GM18517 (cell line): ENCODE measurements around the gene DOK7.
"Not testable (repeated sequence)": the region's sequence is repeated elsewhere in the genome, so short reads cannot be mapped to it uniquely, and the experiment has no call there.

ENCODE experiments used
- ATAC-seq: cut with Tn5 transposase; IDR thresholded peaks from one replicate; pipeline ENCODE4 v1.9.1; 2021; ENCODE audit warnings: mild to moderate bottlenecking, moderate library complexity; ENCODE audit not compliant: unreplicated experiment

Gene DOK7

GRCh38 chr4:3442460-3442958 is 20.6 kb upstream of the DOK7 start:
- no peak for ATAC-seq

- ATAC-seq = no peak
Observed at GRCh38 chr4:3442959-3443749, 20.0 kb upstream of the DOK7 start.

DNA sequence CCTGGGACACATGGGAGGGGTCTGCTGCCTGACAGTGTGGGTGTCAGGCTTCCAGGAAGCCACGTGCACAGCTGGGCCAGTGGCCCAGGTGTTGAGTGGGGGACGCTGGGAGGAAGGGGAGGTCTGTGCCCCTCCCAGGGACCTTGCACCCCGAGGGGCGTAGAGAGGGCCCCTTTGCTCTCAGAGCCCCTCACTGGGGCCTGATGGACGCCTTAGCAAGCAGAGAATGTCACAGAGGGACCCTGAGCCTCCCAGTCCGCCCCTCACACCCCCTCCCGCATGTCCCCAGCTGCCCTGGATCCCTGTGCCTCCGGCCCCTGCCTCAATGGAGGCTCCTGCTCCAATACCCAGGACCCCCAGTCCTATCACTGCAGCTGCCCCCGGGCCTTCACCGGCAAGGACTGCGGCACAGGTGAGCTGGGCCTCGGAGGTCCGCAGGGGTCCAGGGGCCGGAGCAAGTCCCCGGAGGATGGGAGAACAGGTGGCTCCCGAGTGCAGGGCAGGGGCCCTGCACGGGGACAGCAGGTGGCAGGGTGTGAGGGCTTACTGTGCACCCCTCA is 19.3 kb upstream of the DOK7 start:
- ATAC-seq = no peak

DNA sequence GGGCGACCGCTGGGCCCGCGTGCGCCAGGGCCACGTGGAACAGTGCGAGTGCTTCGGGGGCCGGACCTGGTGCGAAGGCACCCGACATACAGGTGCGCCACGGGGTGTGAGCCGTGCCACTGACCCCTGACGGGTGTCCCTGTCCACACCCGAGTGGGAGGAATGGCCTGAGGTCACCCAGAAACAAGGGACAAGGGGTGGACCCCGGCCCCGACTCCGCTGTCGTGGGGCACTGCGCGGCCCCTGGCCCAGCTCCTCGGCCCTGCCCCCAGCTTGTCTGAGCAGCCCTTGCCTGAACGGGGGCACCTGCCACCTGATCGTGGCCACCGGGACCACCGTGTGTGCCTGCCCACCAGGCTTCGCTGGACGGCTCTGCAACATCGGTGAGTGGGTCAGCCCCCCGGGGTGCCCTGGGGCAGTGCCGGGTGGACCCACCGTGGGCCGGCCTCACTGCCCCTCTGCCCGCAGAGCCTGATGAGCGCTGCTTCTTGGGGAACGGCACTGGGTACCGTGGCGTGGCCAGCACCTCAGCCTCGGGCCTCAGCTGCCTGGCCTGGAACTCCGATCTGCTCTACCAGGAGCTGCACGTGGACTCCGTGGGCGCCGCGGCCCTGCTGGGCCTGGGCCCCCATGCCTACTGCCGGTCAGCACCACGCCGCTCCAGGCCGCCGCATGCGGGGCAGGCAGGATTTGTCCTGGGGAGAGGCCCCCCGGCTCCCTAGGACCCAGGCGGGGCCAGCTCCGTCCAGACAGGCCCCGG is 18.6 kb upstream of the DOK7 start:
- ATAC-seq = no peak

GRCh38 chr4:3445111-3445820 is 17.8 kb upstream of the DOK7 start:
- no peak for ATAC-seq

- no peak for ATAC-seq
Observed at GRCh38 chr4:3445829-3446545, 17.1 kb upstream of the DOK7 start.

GRCh38 chr4:3446631-3447320 is 16.3 kb upstream of the DOK7 start:
- no peak for ATAC-seq

GRCh38 chr4:3447431-3448395 is 15.4 kb upstream of the DOK7 start:
- no peak for ATAC-seq

DNA sequence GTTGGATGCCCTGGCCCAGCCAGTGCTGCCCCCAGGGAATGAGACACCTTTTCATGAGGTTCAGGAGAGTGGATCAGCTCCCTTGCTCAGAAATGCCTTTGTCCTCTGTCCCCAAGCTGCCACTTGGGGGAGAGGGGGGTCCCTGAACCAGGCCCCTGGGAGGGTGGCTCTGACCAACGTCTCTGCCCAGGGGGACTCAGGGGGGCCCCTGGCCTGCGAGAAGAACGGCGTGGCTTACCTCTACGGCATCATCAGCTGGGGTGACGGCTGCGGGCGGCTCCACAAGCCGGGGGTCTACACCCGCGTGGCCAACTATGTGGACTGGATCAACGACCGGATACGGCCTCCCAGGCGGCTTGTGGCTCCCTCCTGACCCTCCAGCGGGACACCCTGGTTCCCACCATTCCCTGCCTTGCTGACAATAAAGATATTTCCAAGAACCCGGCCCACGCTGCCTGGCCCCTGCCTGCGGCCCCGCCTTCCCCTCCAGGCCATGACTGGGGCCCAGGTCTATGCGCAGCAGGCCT is 14.0 kb upstream of the DOK7 start:
- ATAC-seq = no peak

- ATAC-seq = no peak
Observed at GRCh38 chr4:3449574-3450534, 13.3 kb upstream of the DOK7 start.

DNA sequence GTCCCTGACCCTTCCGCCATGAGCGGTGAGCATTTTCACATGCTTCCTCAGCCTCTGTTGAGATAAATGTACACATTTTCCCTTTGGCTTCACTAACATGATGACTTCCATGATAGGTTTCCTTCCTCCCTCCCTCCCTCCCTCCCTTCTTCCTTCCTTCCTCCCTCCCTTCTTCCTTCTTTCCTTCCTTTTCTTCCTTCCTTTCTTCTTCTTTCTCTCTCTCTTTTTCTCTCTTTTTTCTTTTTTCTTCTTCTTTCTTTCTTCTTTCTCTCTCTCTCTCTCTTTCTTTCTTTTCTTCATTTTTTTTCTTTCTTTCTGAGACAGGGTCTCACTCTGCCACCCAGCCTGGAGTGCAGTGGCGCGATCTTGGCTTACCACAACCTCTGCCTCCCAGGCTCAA is 12.5 kb upstream of the DOK7 start:
- no peak for ATAC-seq

GRCh38 chr4:3451956-3452355 is 11.2 kb upstream of the DOK7 start:
- no peak for ATAC-seq

GRCh38 chr4:3452376-3452775 is 10.7 kb upstream of the DOK7 start:
- no peak for ATAC-seq

DNA sequence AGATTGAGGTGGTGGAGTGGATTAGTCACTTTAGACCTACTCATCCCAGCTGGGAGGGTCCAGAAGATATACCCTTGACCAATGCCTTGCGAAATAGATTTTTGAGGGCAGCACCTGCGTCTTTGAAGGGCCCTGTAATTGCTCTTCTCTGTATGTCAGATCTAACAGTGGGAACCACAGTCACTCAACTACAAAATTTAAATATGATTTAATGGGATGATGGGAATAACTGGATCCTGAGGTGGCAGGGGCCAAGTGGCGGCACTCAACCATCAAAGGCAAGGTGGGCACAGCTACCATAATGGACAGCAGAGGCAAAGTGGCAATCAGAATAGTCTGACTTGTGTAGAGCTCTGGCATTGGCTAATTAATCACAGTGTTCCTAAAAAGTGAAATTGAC is 7.5 kb upstream of the DOK7 start:
- ATAC-seq = not testable (repeated sequence)

- ATAC-seq = no peak
Observed at GRCh38 chr4:3458371-3458770, 4.7 kb upstream of the DOK7 start.

DNA sequence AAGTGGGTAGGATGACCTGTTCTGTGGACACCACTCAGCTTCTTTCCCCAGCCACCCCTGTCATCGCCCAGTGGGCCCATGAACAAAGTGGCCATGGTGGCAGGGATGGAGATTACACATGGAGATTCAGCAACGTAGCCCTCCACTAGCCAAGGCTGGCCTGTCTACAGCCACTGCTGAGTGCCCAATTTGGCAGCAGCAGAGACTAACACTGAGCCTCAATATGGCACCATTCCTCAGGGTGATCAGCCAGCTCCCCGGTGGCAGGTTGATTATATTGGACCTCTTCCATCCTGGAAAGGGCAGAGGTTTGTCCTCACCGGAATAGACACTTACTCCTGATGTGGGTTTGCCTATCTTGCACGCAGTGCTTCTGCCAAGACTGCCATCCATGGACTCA is 4.0 kb upstream of the DOK7 start:
- not testable (repeated sequence) for ATAC-seq

DNA sequence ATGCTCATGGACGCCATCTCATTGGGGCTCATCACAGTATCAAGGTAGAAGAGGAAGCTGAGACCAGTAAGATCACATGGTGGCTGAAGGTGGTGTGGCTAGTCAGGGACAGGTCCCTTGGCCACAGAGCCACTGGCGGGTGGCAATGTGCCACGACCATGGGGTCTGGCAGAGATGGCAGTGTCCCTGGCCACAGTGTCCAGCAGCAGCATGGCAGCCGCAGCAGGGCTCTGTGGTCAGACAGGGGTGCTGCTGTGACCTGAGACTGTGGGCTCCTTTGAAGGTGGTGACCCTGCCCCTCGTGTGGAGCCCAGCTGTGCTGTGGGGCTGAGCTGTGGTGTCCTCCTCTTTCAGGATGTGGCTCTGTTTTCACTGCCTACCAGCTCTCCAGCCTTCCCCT is 2.2 kb upstream of the DOK7 start:
- ATAC-seq = no peak
